Measurements from ENCODE around the gene KAT2A. TPM values are rescaled to one million over a fixed set of nuclear protein-coding genes. Genes with fewer than 3 reads are reported as not detected.

KAT2A gene
- total RNA-seq, 1 experiment from 2014 or later = 44.8 TPM

GRCh38 chr17:42107124-42107523, 14.0 kb downstream of the KAT2A start:
- H3K4me1 Mint-ChIP-seq = peaks cover 23% of the 10 kb centered on the region
- DNase-seq (ENCODE audit: low spot score) = no peak
- peak overlapping the region; percentile 70 for H3K4me3 Mint-ChIP-seq
- ChIA-PET CTCF (interaction anchor here (0.6 to 4.1 kb wide), 12 partner anchors 9 to 411 kb away, joined by 3 to 19 read pairs (median 6); partner anchors contain the start of genes DNAJC7, KAT2A and NKIRAS2), POLR2A (interaction anchor here (0.7 to 1.1 kb wide), 4 partner anchors 34 to 158 kb away, joined by 3 to 4 read pairs (median 3); no protein-coding TSS in a partner anchor)
- no peaks in the 10 kb centered on the region for H3K36me3 Mint-ChIP-seq
- no peak for ATAC-seq
- H3K27ac Mint-ChIP-seq = no peak overlapping the region
- peaks cover 6% of the 10 kb centered on the region for H3K27me3 Mint-ChIP-seq (ENCODE audit: low read depth)
- TF ChIP-seq CREB1 (CRISPR knock-in tag; IDR thresholded peaks at IDR 0.05) = no peak
- TF ChIP-seq ZNF512 (CRISPR knock-in tag; IDR thresholded peaks at IDR 0.05; ENCODE audit: borderline replicate concordance) = no peak
- TF ChIP-seq E2F5 (CRISPR knock-in tag; IDR thresholded peaks at IDR 0.05) = no peak
- TF ChIP-seq ARID4B (CRISPR knock-in tag; IDR thresholded peaks at IDR 0.05; ENCODE audit: borderline replicate concordance) = no peak
- no peak for TF ChIP-seq CDX4 (CRISPR knock-in tag; IDR thresholded peaks at IDR 0.05; ENCODE audit: borderline replicate concordance)
- TF ChIP-seq ZNF423 (CRISPR knock-in tag; IDR thresholded peaks at IDR 0.05) = no peak
- no peak for TF ChIP-seq TP53 (CRISPR knock-in tag; IDR thresholded peaks at IDR 0.05)
- no peak for TF ChIP-seq MXD4 (CRISPR knock-in tag; IDR thresholded peaks at IDR 0.05; ENCODE audit: borderline replicate concordance)
- TF ChIP-seq HMGXB4 (CRISPR knock-in tag; IDR thresholded peaks at IDR 0.05) = no peak
- no peak for TF ChIP-seq ZNF396 (CRISPR knock-in tag; IDR thresholded peaks at IDR 0.05; ENCODE audit: borderline replicate concordance)
- TF ChIP-seq RORB (CRISPR knock-in tag; IDR thresholded peaks at IDR 0.05) = no peak
- TF ChIP-seq ZNF138 (CRISPR knock-in tag; conservative IDR thresholded peaks at IDR 0.05) = no peak
- no peak for TF ChIP-seq FOXP4 (CRISPR knock-in tag; IDR thresholded peaks at IDR 0.05)
- H3K9me3 Mint-ChIP-seq = no peaks in the 10 kb centered on the region

GRCh38 chr17:42106009-42106408, 15.2 kb downstream of the KAT2A start:
- POLR2A ChIA-PET = no interaction called here
- ATAC-seq = no peak
- Mint-ChIP-seq H3K27me3 (ENCODE audit: low read depth) (peaks cover 6% of the 10 kb centered on the region), H3K36me3 (no peaks in the 10 kb centered on the region), H3K4me1 (peaks cover 19% of the 10 kb centered on the region), H3K27ac (no peak overlapping the region), H3K4me3 (no peak overlapping the region), H3K9me3 (no peaks in the 10 kb centered on the region)
- CTCF ChIA-PET = interaction anchor here (0.5 to 1.1 kb wide), 3 partner anchors 15 to 51 kb away, joined by 3 to 5 read pairs (median 3); partner anchors contain the start of gene KAT2A
- DNase-seq (ENCODE audit: low spot score) = no peak
- TF ChIP-seq AFF4 (CRISPR knock-in tag; IDR thresholded peaks at IDR 0.05; ENCODE audit: borderline replicate concordance) = no peak
- TF ChIP-seq CDX4 (CRISPR knock-in tag; IDR thresholded peaks at IDR 0.05; ENCODE audit: borderline replicate concordance) = no peak
- no peak for TF ChIP-seq USF2 (CRISPR knock-in tag; IDR thresholded peaks at IDR 0.05)
- no peak for TF ChIP-seq ATF1 (CRISPR knock-in tag; IDR thresholded peaks at IDR 0.05)
